ENCODE data around the gene KCNN3.

- TF ChIP-seq CTCF (IDR thresholded peaks at IDR 0.05): no peak
- no peak for TF ChIP-seq POLR2A (IDR thresholded peaks at IDR 0.05; ENCODE audit: low read depth)
These were observed 14.0 kb downstream of the KCNN3 start for GRCh38 chr1:154856049-154856448.

All from esophagus muscularis mucosa (tissue), 3 donors.